Spleen (tissue), 11 donors: ENCODE data around the gene LRRC7. TPM values are rescaled to one million over a fixed set of nuclear protein-coding genes. Genes with fewer than 3 reads are reported as not detected.

ENCODE experiments used
- DNase-seq: peaks from one replicate; pipeline ENCODE4 v3.0.0-alpha.2; 2020
- H3K27ac ChIP-seq, 8 donors: fragments of 200-600 bp; sonication (generic) in 7 of 8; 1 replicate in 4 of 8; 2 replicates in 4 of 8; pipeline versions ENCODE4 v1.5.0 to v1.8.0; 2016 to 2021; ENCODE audit warnings: inconsistent platforms in 4 of 8, mild to moderate bottlenecking in 4 of 8, moderate library complexity in 1 of 8
- H3K27me3 ChIP-seq, 7 donors: fragments of 200-600 bp; sonication (generic) in 6 of 7; replicated peaks in 1 of 7; 1 replicate in 4 of 7; 2 replicates in 3 of 7; pipeline versions ENCODE4 v1.5.0 to v1.8.0; 2016 to 2021; ENCODE audit warnings: inconsistent platforms in 3 of 7, mild to moderate bottlenecking in 1 of 7
- H3K36me3 ChIP-seq, 6 donors: fragments of 200-600 bp; sonication (generic) in 5 of 6; 1 replicate in 4 of 6; 2 replicates in 2 of 6; pipeline versions ENCODE4 v1.5.0 to v1.8.0; 2016 to 2021; ENCODE audit warnings: inconsistent platforms in 2 of 6
- H3K4me1 ChIP-seq, 6 donors: fragments of 200-600 bp; sonication (generic) in 5 of 6; 1 replicate in 3 of 6; 2 replicates in 3 of 6; pipeline versions ENCODE4 v1.5.0 to v1.8.0; 2016 to 2021; ENCODE audit warnings: inconsistent platforms in 3 of 6
- H3K4me3 ChIP-seq, 8 donors: fragments of 200-600 bp; sonication (generic) in 7 of 8; 1 replicate in 4 of 8; 2 replicates in 4 of 8; pipeline versions ENCODE4 v1.5.0 to v1.8.0; 2016 to 2021; ENCODE audit warnings: inconsistent platforms in 4 of 8, mild to moderate bottlenecking in 4 of 8, moderate library complexity in 2 of 8
- H3K9me3 ChIP-seq, 8 donors: fragments of 200-600 bp; sonication (generic) in 7 of 8; 1 replicate in 4 of 8; 2 replicates in 4 of 8; pipeline versions ENCODE4 v1.5.0 to v1.8.0; 2016 to 2021; ENCODE audit warnings: inconsistent platforms in 4 of 8
- POLR2A ChIP-seq, 3 donors: fragments of 450-650 bp; IDR thresholded peaks; one replicate each; pipeline ENCODE4 v1.5.1; 2017; ENCODE audit warnings: antibody characterized with exemption in 3 of 3, mild to moderate bottlenecking in 1 of 3
- POLR2AphosphoS5 ChIP-seq, 3 donors: sonication (generic); formaldehyde crosslinking; IDR thresholded peaks; one replicate each; pipeline ENCODE4 v1.5.1; 2017; ENCODE audit warnings: antibody characterized with exemption in 3 of 3
- WGBS, 5 donors: extraction: QIAGEN DNeasy Blood & Tissue Kit in 3 of 5; methylation state at CpG; one replicate each; pipeline versions ENCODE4 v1.1.5 to v1.1.7; 2013 to 2018; 5-methylcytosine and 5-hydroxymethylcytosine counted together
- intact Hi-C: fragments of 100-400 bp; cut with DNase I; formaldehyde crosslinking; loops from one replicate; pipeline ENCODE4 v1.15.0; 2023; ENCODE audit warnings: low total_unique reads
- polyA plus RNA-seq, 3 donors: library from polyadenylated mRNA; stranded (reverse); fragments of 200-250 nt; gene quantifications; one replicate each; pipeline ENCODE4 v1.2.1, GENCODE V29; 2013
- total RNA-seq, 7 donors: library from RNA; depleted of rRNA in 3 of 7; stranded (reverse); fragments of >200 nt in 3 of 7; fragmentation: NEBNext Ultra II Directional in 4 of 7; extraction: Animal tissue kit (Norgen Biotek cat#: 25700) in 4 of 7; gene quantifications; one replicate each; pipeline versions ENCODE4 v1.1.0 to v1.2.1, GENCODE V29; 2016 to 2021
- TF ChIP-seq, protein P1 (sequence below), 11 experiments: fragments of 200-600 bp in 7 of 11; fragments of 450-650 bp in 4 of 11; sonication (generic) in 4 of 11; IDR thresholded peaks in 8 of 11; conservative IDR thresholded peaks in 3 of 11; 1 replicate in 7 of 11; 2 replicates in 4 of 11; pipeline versions ENCODE4 v1.4.0 to v1.8.0; 2016 to 2021; ENCODE audit warnings: antibody characterized with exemption in 11 of 11, inconsistent platforms in 4 of 11, mild to moderate bottlenecking in 1 of 11
- donor health status: healthy with polysubstance abuse.
- donor health status: DM: no; HTN: no; CAD: no; lungs with moderate emphysema.
- donor health status: DM: no; HTN: no; CAD: no.
- donor health status: Bipolar disorder and iron deficiency.
- donor health status: healthy.
- donor health status: DM: no; HTN: no; CAD: no.
- donor health status: DM: yes; HTN: yes; CAD: no.

Gene LRRC7
- total and polyA plus RNA-seq, 10 donors: 0.02 to 0.63 (median 0.13) TPM; not detected in 4

DNA sequence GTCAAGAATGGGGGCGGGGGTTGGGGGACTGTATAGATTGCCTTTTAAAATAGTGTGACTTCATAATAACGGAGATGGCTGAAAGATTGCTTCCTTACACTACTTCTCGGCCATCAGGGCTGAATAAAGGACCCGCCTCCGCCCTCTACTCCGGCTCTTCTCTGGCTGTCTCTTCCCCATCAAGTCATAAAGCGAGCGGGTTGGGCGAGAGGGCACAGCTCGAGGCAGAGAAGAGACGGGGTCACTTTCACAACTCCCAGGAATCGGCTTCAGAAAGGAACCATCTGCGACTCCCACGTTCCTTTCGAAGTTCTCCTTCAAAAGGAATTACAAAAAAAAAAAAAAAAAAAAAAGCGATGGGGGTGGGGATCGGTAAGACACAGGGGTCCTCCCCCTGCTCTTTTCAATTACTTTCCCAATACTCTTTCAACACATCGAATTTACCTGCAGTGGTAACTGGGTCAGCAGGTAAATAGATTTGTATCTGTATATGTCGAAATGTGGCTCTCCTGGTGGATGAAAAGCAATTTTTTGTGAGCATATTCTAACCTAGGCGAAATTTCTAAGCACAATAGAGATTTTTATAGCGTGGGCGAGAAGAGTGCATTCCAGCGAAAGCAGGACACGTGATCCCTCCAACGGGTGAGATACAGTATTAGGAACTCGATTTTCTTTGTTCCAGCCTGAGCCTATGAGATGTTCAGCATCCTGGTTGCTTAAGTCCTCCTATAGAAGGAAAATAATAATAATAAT is 2.0 kb downstream of the LRRC7 start:
- intact Hi-C loops: no loop called here
- Histone ChIP-seq H3K9me3 (no peaks in the 10 kb centered on the region), H3K27me3 (peaks cover 0 to 57% (median 35%) of the 10 kb centered on the region in 7 donors), H3K27ac (no peak overlapping the region), H3K4me1 (peaks cover 0 to 34% (median 16%) of the 10 kb centered on the region in 6 donors), H3K36me3 (no peaks in the 10 kb centered on the region), H3K4me3 (no peak overlapping the region)
- no peak for DNase-seq
- TF ChIP-seq, protein P1, sequence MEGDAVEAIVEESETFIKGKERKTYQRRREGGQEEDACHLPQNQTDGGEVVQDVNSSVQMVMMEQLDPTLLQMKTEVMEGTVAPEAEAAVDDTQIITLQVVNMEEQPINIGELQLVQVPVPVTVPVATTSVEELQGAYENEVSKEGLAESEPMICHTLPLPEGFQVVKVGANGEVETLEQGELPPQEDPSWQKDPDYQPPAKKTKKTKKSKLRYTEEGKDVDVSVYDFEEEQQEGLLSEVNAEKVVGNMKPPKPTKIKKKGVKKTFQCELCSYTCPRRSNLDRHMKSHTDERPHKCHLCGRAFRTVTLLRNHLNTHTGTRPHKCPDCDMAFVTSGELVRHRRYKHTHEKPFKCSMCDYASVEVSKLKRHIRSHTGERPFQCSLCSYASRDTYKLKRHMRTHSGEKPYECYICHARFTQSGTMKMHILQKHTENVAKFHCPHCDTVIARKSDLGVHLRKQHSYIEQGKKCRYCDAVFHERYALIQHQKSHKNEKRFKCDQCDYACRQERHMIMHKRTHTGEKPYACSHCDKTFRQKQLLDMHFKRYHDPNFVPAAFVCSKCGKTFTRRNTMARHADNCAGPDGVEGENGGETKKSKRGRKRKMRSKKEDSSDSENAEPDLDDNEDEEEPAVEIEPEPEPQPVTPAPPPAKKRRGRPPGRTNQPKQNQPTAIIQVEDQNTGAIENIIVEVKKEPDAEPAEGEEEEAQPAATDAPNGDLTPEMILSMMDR (IDR thresholded peaks at IDR 0.05 in 8 of 11, conservative IDR thresholded peaks at IDR 0.05 in 3 of 11): no peak
- TF ChIP-seq POLR2AphosphoS5 (IDR thresholded peaks at IDR 0.05): no peak
- TF ChIP-seq POLR2A (IDR thresholded peaks at IDR 0.05): no peak
- 9 to 13% (median 10%) methylated on average over 26 of the region's 26 CpGs for WGBS, 5 donors

GRCh38 chr1:69570356-69570755 is 2.6 kb downstream of the LRRC7 start:
- peaks cover 0 to 56% (median 35%) of the 10 kb centered on the region in 7 donors for H3K27me3 ChIP-seq
- no peak overlapping the region for H3K27ac ChIP-seq
- TF ChIP-seq, protein P1 (IDR thresholded peaks at IDR 0.05 in 8 of 11, conservative IDR thresholded peaks at IDR 0.05 in 3 of 11): no peak
- no peak for TF ChIP-seq POLR2AphosphoS5 (IDR thresholded peaks at IDR 0.05)
- TF ChIP-seq POLR2A (IDR thresholded peaks at IDR 0.05): no peak
- no peak for DNase-seq
- intact Hi-C loops: no loop called here
- H3K36me3 ChIP-seq: no peaks in the 10 kb centered on the region
- 50 to 58% (median 51%) methylated on average over 10 of the region's 10 CpGs for WGBS, 5 donors
- peaks cover 0 to 34% (median 16%) of the 10 kb centered on the region in 6 donors for H3K4me1 ChIP-seq
- no peak overlapping the region for H3K4me3 ChIP-seq
- H3K9me3 ChIP-seq: no peaks in the 10 kb centered on the region

DNA sequence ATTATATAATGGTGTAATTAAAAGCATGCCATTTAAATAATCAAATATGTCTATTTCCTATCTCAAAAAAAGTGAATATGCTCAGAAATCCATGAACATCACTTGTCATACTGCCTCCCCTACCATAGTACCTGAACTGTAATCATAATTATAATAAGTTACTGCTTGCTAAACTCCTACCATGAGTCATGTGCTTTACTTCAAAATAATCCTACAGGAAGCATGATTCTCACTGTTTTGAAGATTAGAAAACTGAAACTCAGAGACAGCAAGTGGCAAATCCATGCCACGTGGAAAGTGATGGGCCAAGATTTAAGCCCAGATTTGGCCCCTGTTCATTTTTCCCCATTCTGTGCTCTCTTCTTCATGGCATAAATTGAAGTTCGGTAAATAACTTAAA is 5.2 kb downstream of the LRRC7 start:
- WGBS, 5 donors: 58 to 81% (median 67%) methylated on average over 2 of the region's 2 CpGs
- H3K4me3 ChIP-seq: no peak overlapping the region
- H3K9me3 ChIP-seq: peaks cover 0 to 4% (median 0%) of the 10 kb centered on the region in 8 donors
- DNase-seq: no peak
- H3K36me3 ChIP-seq: no peaks in the 10 kb centered on the region
- peaks cover 0 to 20% (median 9%) of the 10 kb centered on the region in 6 donors for H3K4me1 ChIP-seq
- intact Hi-C loops: no loop called here
- TF ChIP-seq, protein P1 (IDR thresholded peaks at IDR 0.05 in 8 of 11, conservative IDR thresholded peaks at IDR 0.05 in 3 of 11): no peak
- TF ChIP-seq POLR2AphosphoS5 (IDR thresholded peaks at IDR 0.05) (no peak), POLR2A (IDR thresholded peaks at IDR 0.05) (no peak)
- no peak overlapping the region for H3K27ac ChIP-seq
- peaks cover 0 to 33% (median 23%) of the 10 kb centered on the region in 7 donors for H3K27me3 ChIP-seq

- 37 to 42% (median 42%) methylated on average over 2 of the region's 2 CpGs for WGBS, 5 donors
- H3K27ac ChIP-seq: no peak overlapping the region
- intact Hi-C loops: no loop called here
These were observed 6.2 kb downstream of the LRRC7 start for GRCh38 chr1:69573911-69574310.

More at GRCh38 chr1:69573911-69574310, 6.2 kb downstream of the LRRC7 start:
- H3K4me3 ChIP-seq: no peak overlapping the region
- H3K36me3 ChIP-seq: no peaks in the 10 kb centered on the region
- no peak for DNase-seq
- peaks cover 0 to 23% (median 14%) of the 10 kb centered on the region in 7 donors for H3K27me3 ChIP-seq
- peaks cover 0 to 10% (median 0%) of the 10 kb centered on the region in 6 donors for H3K4me1 ChIP-seq
- peaks cover 0 to 4% (median 0%) of the 10 kb centered on the region in 8 donors for H3K9me3 ChIP-seq
- TF ChIP-seq POLR2AphosphoS5 (IDR thresholded peaks at IDR 0.05) (no peak), POLR2A (IDR thresholded peaks at IDR 0.05) (no peak)
